Astrocyte (in vitro differentiated cells and primary cell): Measurements from ENCODE around the gene SPACA7. TPM values are rescaled to one million over a fixed set of nuclear protein-coding genes. Genes with fewer than 3 reads are reported as not detected.

Source experiments
- DNase-seq: peaks from one replicate; pipeline ENCODE4 v3.0.0-alpha.2; 2010; ENCODE audit warnings: low read depth
- FAIRE-seq: peaks from 2 replicates; lab custom pipeline; 2011; peaks lifted over from hg19 to GRCh38; lab: Jason Lieb, UNC
- H2AFZ ChIP-seq: 2 replicates; pipeline ENCODE4 v1.6.0; 2012; ENCODE audit warnings: low read depth, low read length, inconsistent platforms
- H3K27ac ChIP-seq: 2 replicates; pipeline ENCODE4 v1.5.1; 2011; ENCODE audit warnings: low read depth, low read length, inconsistent platforms
- H3K27me3 ChIP-seq: 2 replicates; pipeline ENCODE4 v1.6.0; 2011; ENCODE audit warnings: low read length, inconsistent platforms; ENCODE audit not compliant: insufficient read depth
- H3K36me3 ChIP-seq: 2 replicates; pipeline ENCODE4 v1.5.1; 2011; ENCODE audit warnings: low read length, inconsistent platforms; ENCODE audit not compliant: insufficient read depth
- H3K4me1 ChIP-seq: 2 replicates; pipeline ENCODE4 v1.5.1; 2011; ENCODE audit warnings: low read length, inconsistent platforms; ENCODE audit not compliant: insufficient read depth
- H3K4me2 ChIP-seq: 2 replicates; pipeline ENCODE4 v1.6.0; 2012; ENCODE audit warnings: low read length, inconsistent platforms
- H3K4me3 ChIP-seq: 2 replicates; pipeline ENCODE4 v1.5.1; 2011; ENCODE audit warnings: low read depth, mild to moderate bottlenecking, low read length, inconsistent platforms; ENCODE audit not compliant: insufficient read depth
- H3K79me2 ChIP-seq: 2 replicates; pipeline ENCODE4 v1.6.0; 2012; ENCODE audit warnings: mild to moderate bottlenecking, low read length, inconsistent platforms; ENCODE audit not compliant: insufficient read depth
- H3K9ac ChIP-seq: 2 replicates; pipeline ENCODE4 v1.6.0; 2012; ENCODE audit warnings: mild to moderate bottlenecking, low read length, inconsistent platforms
- H3K9me3 ChIP-seq: 2 replicates; pipeline ENCODE4 v1.5.1; 2012; ENCODE audit warnings: low read depth, mild to moderate bottlenecking, low read length, inconsistent platforms; ENCODE audit not compliant: insufficient read depth
- H4K20me1 ChIP-seq: 2 replicates; pipeline ENCODE4 v1.6.0; 2012; ENCODE audit warnings: low read length, inconsistent platforms; ENCODE audit not compliant: insufficient read depth
- H3K27ac Mint-ChIP-seq: one replicate; pipeline ENCODE4 v1.8.0; 2021; ENCODE audit warnings: mild to moderate bottlenecking, mixed read lengths; ENCODE audit not compliant: unreplicated experiment
- H3K27me3 Mint-ChIP-seq: one replicate; pipeline ENCODE4 v1.8.0; 2021; ENCODE audit warnings: low read depth, mixed read lengths; ENCODE audit not compliant: unreplicated experiment
- H3K36me3 Mint-ChIP-seq: one replicate; pipeline ENCODE4 v1.8.0; 2021; ENCODE audit warnings: low read depth, mixed read lengths; ENCODE audit not compliant: unreplicated experiment
- H3K4me1 Mint-ChIP-seq: one replicate; pipeline ENCODE4 v1.8.0; 2021; ENCODE audit warnings: low read depth, mixed read lengths; ENCODE audit not compliant: unreplicated experiment
- H3K4me3 Mint-ChIP-seq: one replicate; pipeline ENCODE4 v1.8.0; 2021; ENCODE audit warnings: mild to moderate bottlenecking, moderate library complexity, mixed read lengths; ENCODE audit not compliant: unreplicated experiment
- H3K9me3 Mint-ChIP-seq: one replicate; pipeline ENCODE4 v1.8.0; 2021; ENCODE audit warnings: mild to moderate bottlenecking, mixed read lengths; ENCODE audit not compliant: unreplicated experiment
- CTCF ChIP-seq: IDR thresholded peaks from 2 replicates; pipeline ENCODE4 v1.5.1; 2011; ENCODE audit warnings: low read depth, mild to moderate bottlenecking, inconsistent platforms, low read length, moderate library complexity; ENCODE audit not compliant: insufficient read depth
- EZH2 ChIP-seq: IDR thresholded peaks from 2 replicates; pipeline ENCODE4 v1.6.1; 2012; ENCODE audit warnings: mild to moderate bottlenecking, low read length, inconsistent platforms; ENCODE audit not compliant: insufficient read depth
- total RNA-seq: library from RNA; stranded (reverse); gene quantifications from 2 replicates; pipeline ENCODE4 v1.2.1, GENCODE V29; 2021

Gene SPACA7
- total RNA-seq, 1 donor from 2014 or later, result not detected

GRCh38 chr13:112443191-112443994, 67.2 kb downstream of the SPACA7 start:
- Histone ChIP-seq H4K20me1 (no peaks in the 10 kb centered on the region), H3K4me3 (no peak overlapping the region), H3K4me2 (no peak overlapping the region), H3K36me3 (no peaks in the 10 kb centered on the region), H2AFZ (no peak overlapping the region), H3K4me1 (no peaks in the 10 kb centered on the region), H3K9ac (no peak overlapping the region), H3K79me2 (no peaks in the 10 kb centered on the region), H3K27ac (no peak overlapping the region), H3K27me3 (no peaks in the 10 kb centered on the region), H3K9me3 (no peaks in the 10 kb centered on the region)
- H3K4me1 Mint-ChIP-seq, result no peaks in the 10 kb centered on the region
- no peak for FAIRE-seq
- peaks cover 76% of the 10 kb centered on the region for H3K27me3 Mint-ChIP-seq
- peak overlapping the region; percentile 53 for H3K27ac Mint-ChIP-seq
- no peak for DNase-seq
- H3K4me3 Mint-ChIP-seq, result no peak overlapping the region
- TF ChIP-seq EZH2 (peak; percentile 45), CTCF (no peak)
- H3K9me3 Mint-ChIP-seq, result peaks cover 13% of the 10 kb centered on the region
- no peaks in the 10 kb centered on the region for H3K36me3 Mint-ChIP-seq

GRCh38 chr13:112443995-112444311, 67.8 kb downstream of the SPACA7 start:
- H3K27ac Mint-ChIP-seq, result peak overlapping the region; percentile 53
- Histone ChIP-seq H2AFZ (no peak overlapping the region), H3K36me3 (no peaks in the 10 kb centered on the region), H3K4me2 (no peak overlapping the region), H4K20me1 (no peaks in the 10 kb centered on the region), H3K9ac (no peak overlapping the region), H3K4me1 (no peaks in the 10 kb centered on the region), H3K27me3 (no peaks in the 10 kb centered on the region), H3K79me2 (no peaks in the 10 kb centered on the region), H3K4me3 (no peak overlapping the region), H3K27ac (no peak overlapping the region), H3K9me3 (no peaks in the 10 kb centered on the region)
- H3K27me3 Mint-ChIP-seq, result peaks cover 81% of the 10 kb centered on the region
- TF ChIP-seq EZH2 (no peak), CTCF (peak; percentile 67)
- H3K4me3 Mint-ChIP-seq, result no peak overlapping the region
- H3K36me3 Mint-ChIP-seq, result no peaks in the 10 kb centered on the region
- H3K9me3 Mint-ChIP-seq, result peaks cover 12% of the 10 kb centered on the region
- no peaks in the 10 kb centered on the region for H3K4me1 Mint-ChIP-seq
- peak; percentile 2 for DNase-seq
- no peak for FAIRE-seq
